GM18951 (cell line): ENCODE data around the gene DCTN5.

ENCODE experiments used
- POLR2A ChIP-seq: IDR thresholded peaks from 4 replicates; pipeline ENCODE4 v1.6.1; 2011; ENCODE audit warnings: mild to moderate bottlenecking; ENCODE audit not compliant: insufficient read length, insufficient read depth; ENCODE audit errors: extremely low read depth
- in situ Hi-C: fragments of 300-500 bp; cut with MboI; formaldehyde crosslinking; loops from one replicate; pipeline ENCODE4 v1.12.0; 2022; ENCODE audit warnings: low sequenced_read_pairs, mixed read lengths, inconsistent platforms; ENCODE audit not compliant: unreplicated experiment

Gene DCTN5

DNA sequence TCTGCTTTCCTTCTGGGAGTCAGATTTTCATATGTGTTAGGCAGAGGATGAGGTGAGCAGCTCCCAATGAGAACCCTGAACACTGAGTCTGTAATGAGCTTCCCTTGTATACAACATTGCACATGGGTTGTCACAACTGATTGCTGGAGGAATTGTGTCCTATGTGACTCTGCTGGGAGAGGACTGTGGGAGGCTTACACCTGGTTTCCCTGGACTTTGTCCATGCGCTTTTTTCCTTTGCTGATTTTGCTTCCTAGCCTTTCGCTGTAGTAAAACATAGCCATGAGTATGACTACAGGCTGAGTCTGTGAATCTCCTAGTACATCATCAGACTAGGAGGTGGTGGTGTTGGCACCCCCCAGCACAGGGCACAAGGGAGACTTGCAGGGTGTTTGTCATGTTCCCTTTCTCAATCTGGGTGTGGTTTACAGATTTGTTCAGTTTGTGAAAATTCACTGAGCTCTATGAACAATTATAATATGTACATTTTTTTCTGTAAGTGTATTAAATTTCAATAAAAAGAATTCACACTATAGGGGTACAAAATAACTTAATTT is 35.7 kb downstream of the DCTN5 start:
- in situ Hi-C loops: no loop called here
- no peak for TF ChIP-seq POLR2A

DNA sequence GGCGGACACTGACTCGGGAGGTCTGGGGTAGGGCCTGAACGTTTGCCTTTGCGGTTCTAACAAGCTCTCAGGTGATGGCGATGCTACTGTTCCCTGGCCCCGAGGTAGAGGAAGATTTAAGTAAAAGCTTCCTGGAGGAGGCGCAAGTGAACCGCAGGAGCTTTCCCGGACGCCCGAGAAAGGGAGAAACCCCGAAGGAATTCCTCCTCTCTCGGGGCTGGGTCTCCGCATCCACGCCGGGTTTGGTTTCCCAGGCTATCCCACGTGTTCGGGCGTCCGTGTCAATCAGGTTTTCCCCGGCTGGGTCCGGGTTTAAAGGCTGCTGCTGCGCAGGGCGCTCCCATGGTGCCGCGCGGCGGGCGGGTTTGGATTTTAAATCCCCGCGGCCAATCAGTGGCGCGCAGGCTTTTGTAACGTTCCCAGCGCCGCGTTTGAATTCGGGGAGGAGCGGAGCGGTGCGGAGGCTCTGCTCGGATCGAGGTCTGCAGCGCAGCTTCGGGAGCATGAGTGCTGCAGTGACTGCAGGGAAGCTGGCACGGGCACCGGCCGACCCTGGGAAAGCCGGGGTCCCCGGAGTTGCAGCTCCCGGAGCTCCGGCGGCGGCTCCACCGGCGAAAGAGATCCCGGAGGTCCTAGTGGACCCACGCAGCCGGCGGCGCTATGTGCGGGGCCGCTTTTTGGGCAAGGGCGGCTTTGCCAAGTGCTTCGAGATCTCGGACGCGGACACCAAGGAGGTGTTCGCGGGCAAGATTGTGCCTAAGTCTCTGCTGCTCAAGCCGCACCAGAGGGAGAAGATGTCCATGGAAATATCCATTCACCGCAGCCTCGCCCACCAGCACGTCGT is 37.4 kb downstream of the DCTN5 start, which contains the start of gene PLK1:
TSS of gene PLK1 (plus strand) at position 460 of the 844 bp plus-strand sequence. CDS start at position 504, 44 bp downstream.
- in situ Hi-C loops: no loop called here
- peak; percentile 73 for TF ChIP-seq POLR2A

- in situ Hi-C loops: no loop called here
- TF ChIP-seq POLR2A: no peak
These were observed 38.2 kb downstream of the DCTN5 start for GRCh38 chr16:23679274-23679985.

- no peak for TF ChIP-seq POLR2A
- in situ Hi-C loops: no loop called here
These were observed 38.7 kb downstream of the DCTN5 start for GRCh38 chr16:23679986-23680336.

DNA sequence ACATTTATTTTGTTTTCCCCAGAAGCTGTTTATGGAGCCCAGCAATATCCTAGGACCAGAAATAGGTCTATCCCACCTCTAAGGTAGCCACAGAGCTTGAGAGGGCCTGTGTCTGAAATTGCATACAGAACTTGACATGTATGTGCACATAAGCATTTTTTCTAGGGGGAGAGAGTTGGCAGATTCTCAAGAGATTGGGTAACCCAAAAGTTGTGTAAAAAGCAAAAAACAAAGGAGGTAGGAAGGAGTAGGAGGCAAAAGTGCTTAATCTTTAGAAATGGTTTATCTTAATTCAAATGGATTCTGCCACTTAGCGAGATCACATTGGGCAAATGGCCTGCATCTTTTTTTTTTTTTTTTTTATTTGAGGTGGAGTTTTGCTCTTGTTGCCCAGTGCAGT is 40.9 kb downstream of the DCTN5 start:
- in situ Hi-C loops: no loop called here
- no peak for TF ChIP-seq POLR2A

GRCh38 chr16:23683487-23683886 is 42.2 kb downstream of the DCTN5 start:
- no peak for TF ChIP-seq POLR2A
- in situ Hi-C loops: no loop called here

DNA sequence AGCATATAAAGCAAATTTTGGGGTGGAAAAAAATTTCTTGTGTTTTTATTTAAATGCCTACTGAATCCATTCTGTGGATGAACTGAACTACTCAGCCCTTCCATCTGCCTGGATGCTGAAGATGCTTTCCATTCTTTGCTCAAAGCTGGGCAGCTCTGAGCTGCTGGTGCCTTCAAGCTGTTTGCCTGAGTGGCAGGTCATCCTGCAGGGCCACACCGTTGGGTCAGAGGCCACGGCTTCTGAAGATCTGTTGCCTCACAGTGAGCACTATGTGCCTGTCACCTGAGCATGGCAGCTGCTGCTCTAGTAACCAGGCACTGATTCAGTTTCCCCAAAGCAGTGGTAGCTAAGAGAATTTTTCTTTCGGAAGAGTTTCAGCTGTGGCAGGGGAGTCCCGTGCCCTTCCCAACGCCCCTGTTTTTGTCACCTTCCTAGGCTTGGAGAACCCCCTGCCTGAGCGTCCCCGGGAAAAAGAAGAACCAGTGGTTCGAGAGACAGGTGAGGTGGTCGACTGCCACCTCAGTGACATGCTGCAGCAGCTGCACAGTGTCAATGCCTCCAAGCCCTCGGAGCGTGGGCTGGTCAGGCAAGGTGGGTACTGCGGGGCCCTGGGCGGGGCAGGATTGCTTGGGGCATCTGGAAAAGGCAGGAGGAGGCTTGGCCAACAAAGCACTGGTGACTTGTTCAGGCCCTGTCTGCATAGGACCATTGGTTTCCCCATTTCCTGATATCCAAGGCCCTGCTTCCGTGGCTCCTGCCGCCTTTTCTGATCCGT is 46.0 kb downstream of the DCTN5 start:
- in situ Hi-C loops: no loop called here
- no peak for TF ChIP-seq POLR2A

- TF ChIP-seq POLR2A: no peak
- in situ Hi-C loops: no loop called here
These were observed 48.3 kb downstream of the DCTN5 start for GRCh38 chr16:23689442-23690187.

DNA sequence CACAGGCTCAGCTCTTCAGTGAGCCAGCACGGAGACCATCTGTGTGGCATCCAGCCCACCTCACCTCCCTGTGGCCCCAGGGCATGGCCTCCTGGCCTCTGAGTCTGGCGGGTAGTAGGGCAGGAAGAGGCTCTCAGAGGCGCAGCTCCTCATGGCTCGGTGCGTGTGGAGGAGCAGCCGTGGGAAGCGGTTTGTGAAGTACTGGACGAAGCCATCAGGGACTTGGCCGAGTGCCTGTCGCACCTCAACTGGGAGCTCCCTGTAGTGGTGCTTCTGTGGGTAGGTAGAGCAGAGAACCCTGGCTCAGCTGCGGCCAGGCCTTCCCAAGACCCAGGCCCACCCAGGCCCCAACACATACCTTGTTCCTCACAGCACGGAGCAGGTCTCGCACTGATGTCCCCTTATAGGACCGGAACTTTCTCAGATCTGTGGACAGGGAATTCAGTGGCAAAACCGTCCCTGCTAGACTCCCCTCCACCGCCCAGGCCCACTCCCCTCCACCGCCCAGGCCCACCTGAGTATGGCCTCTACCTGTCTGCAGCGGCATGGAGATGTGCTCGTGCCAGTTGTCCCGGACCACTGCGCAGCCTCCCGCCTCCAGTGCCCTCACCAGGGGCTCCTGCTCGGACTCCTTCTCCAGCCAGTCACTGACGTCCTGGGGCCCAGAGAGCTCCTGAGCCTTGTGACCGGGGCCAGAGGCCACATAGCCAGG is 49.7 kb downstream of the DCTN5 start:
- no peak for TF ChIP-seq POLR2A
- in situ Hi-C loops: no loop called here

DNA sequence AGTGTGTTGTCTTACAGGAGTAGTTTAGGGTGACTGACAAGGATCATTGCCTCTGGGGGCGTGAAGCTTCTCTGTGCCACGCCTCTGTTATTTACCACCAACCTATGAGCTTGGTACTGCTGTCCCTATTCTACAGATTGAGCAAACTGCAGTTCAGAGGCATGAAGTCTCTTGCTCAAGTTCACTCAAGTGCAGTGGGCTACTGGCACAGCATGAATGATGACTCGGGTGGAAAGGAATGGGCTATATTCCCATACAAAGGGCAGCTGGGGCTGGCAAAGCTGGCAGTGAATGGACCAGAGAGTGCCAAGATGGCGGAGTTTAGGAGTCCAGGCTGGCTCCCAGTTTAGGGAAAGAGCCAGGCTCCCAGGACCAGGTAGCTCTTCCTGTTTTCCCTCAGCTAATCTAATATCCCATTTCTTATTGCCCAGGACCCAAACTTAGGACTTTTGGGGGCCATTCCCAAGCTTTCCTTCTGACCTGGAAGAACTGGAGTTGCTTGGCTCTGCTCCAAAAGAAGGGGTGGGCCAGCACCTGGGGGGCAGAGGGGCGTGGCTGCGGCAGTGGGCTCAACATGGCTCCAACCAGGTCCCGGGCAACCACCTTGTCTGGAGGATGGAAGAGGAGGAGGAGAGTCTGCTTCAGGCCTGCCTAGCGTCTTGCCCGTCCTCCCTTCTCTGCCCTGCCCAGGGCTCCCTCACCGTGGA is 50.4 kb downstream of the DCTN5 start:
- no peak for TF ChIP-seq POLR2A
- in situ Hi-C loops: no loop called here

DNA sequence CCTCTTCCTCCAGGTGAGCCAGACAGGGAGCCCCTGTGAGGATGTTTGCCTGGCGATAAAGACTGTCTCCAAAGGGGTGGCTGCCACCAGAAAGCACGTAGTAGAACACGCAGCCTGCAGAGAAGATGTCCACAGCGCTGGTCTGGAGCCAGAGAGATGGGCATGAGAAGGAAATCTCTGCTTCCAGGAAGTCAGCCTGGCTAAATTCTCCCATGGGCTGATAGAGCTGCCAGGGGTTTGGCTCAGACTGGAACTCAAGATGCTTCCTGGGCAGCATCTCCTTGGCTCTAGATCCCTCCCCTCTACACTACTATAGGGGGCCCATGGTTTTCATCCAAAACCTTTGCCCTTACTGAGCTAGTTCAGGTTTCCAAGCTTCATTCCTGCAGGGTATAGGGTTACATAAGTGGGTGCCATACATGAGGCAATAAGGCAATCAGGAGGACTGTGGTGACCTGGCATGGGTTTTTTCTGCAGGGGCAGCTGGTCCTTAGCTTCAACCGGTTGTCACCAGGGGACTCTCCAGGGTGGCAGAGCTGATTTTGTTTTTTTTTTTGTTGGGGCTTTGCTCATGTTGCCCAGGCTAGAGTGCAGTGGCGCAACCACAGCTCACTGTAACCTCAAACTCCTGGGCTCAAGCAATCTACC is 51.0 kb downstream of the DCTN5 start:
- TF ChIP-seq POLR2A: no peak
- in situ Hi-C loops: no loop called here
